IMR-90 (cell line): ENCODE data around the gene AWAT2. TPM values are rescaled to one million over a fixed set of nuclear protein-coding genes. Genes with fewer than 3 reads are reported as not detected.

Experiments
- ATAC-seq: fragments of 200-7000 bp; cut with Tn5 transposase; 2 replicates; pipeline ENCODE4 v1.9.1; 2020; ENCODE audit warnings: low read depth, mild to moderate bottlenecking, moderate library complexity
- BruUV-seq: library from RNA; stranded (reverse); fragments of 400-500 nt; replicated peaks from 2 replicates; lab custom pipeline; 2021; lab: Mats Ljungman, UMichigan
- CTCF ChIA-PET: fragments of 300-600 bp; formaldehyde crosslinking; extraction: SDS; loops from one replicate; lab custom pipeline; 2021; ENCODE audit warnings: antibody characterized with exemption; lab: Yijun Ruan, JAX
- POLR2A ChIA-PET: fragments of 300-600 bp; sonication (Branson Sonifier 250); formaldehyde crosslinking; loops from one replicate; lab custom pipeline; 2022; ENCODE audit warnings: antibody characterized with exemption; ENCODE audit not compliant: unreplicated experiment; lab: Charles Lee
- DNase-seq: peaks from one replicate; pipeline ENCODE4 v3.0.0; 2013
- H2AFZ ChIP-seq: replicated peaks from 2 replicates; pipeline ENCODE3; 2013; ENCODE audit warnings: low read length, mild to moderate bottlenecking; ENCODE audit not compliant: poor library complexity
- H2AK5ac ChIP-seq: 2 replicates; pipeline ENCODE4 v1.6.1; 2013; ENCODE audit warnings: low read depth, low read length, inconsistent platforms
- H2AK9ac ChIP-seq: replicated peaks from 2 replicates; pipeline ENCODE3; 2013; ENCODE audit warnings: mild to moderate bottlenecking, low read depth, low read length, moderate library complexity; ENCODE audit not compliant: poor library complexity
- H2BK120ac ChIP-seq: 2 replicates; pipeline ENCODE4 v1.6.1; 2013; ENCODE audit warnings: low read depth, low read length, inconsistent platforms
- H2BK15ac ChIP-seq: 3 replicates; pipeline ENCODE4 v1.6.1; 2013; ENCODE audit warnings: low read depth, low read length, inconsistent platforms
- H2BK20ac ChIP-seq: 2 replicates; pipeline ENCODE4 v1.6.1; 2013; ENCODE audit warnings: low read depth, mild to moderate bottlenecking, inconsistent platforms, low read length, moderate library complexity
- H2BK5ac ChIP-seq: 2 replicates; pipeline ENCODE4 v1.6.1; 2013; ENCODE audit warnings: mild to moderate bottlenecking, low read depth, low read length, inconsistent platforms; ENCODE audit not compliant: poor library complexity, severe bottlenecking
- H3K14ac ChIP-seq: replicated peaks from 2 replicates; pipeline ENCODE4 v1.6.1; 2013; ENCODE audit warnings: low read depth, low read length, inconsistent platforms
- H3K18ac ChIP-seq: 2 replicates; pipeline ENCODE4 v1.6.1; 2013; ENCODE audit warnings: low read depth, low read length, control low read depth
- H3K23ac ChIP-seq: 2 replicates; pipeline ENCODE4 v1.6.1; 2013; ENCODE audit warnings: low read depth, low read length, inconsistent platforms
- H3K27ac ChIP-seq: 2 replicates; pipeline ENCODE4 v1.5.1; 2013; ENCODE audit warnings: mild to moderate bottlenecking, control low read depth, low read length; ENCODE audit not compliant: insufficient read depth
- H3K27me3 ChIP-seq: 2 replicates; pipeline ENCODE4 v1.6.1; 2013; ENCODE audit warnings: low read length; ENCODE audit not compliant: control insufficient read depth, insufficient read depth
- H3K36me3 ChIP-seq: 2 replicates; pipeline ENCODE4 v1.6.1; 2013; ENCODE audit warnings: low read length, mixed read lengths; ENCODE audit not compliant: control insufficient read depth, insufficient read depth
- H3K4ac ChIP-seq: 2 replicates; pipeline ENCODE4 v1.6.1; 2013; ENCODE audit warnings: low read depth, low read length, inconsistent platforms
- H3K4me1 ChIP-seq: 2 replicates; pipeline ENCODE4 v1.6.1; 2013; ENCODE audit warnings: low read length, mixed read lengths; ENCODE audit not compliant: control insufficient read depth, insufficient read depth
- H3K4me2 ChIP-seq: 2 replicates; pipeline ENCODE4 v1.6.1; 2013; ENCODE audit warnings: low read depth, mild to moderate bottlenecking, control low read depth, low read length, moderate library complexity
- H3K4me3 ChIP-seq: 2 replicates; pipeline ENCODE4 v1.5.1; 2013; ENCODE audit warnings: low read depth, mild to moderate bottlenecking, control low read depth, low read length, moderate library complexity; ENCODE audit not compliant: insufficient read depth
- H3K56ac ChIP-seq: 2 replicates; pipeline ENCODE4 v1.6.1; 2013; ENCODE audit warnings: low read length, inconsistent platforms; ENCODE audit not compliant: insufficient read depth; ENCODE audit errors: extremely low read depth
- H3K79me1 ChIP-seq, 2 experiments: 2 replicates each; pipeline ENCODE4 v1.6.1; 2013; ENCODE audit warnings: low read length in 2 of 2, inconsistent platforms in 1 of 2, low read depth in 1 of 2
- H3K9ac ChIP-seq: 2 replicates; pipeline ENCODE4 v1.6.1; 2013; ENCODE audit warnings: low read depth, low read length, control low read depth
- H3K9me1 ChIP-seq: 2 replicates; pipeline ENCODE4 v1.6.1; 2013; ENCODE audit warnings: low read length, inconsistent platforms; ENCODE audit not compliant: insufficient read depth
- H3K9me3 ChIP-seq: 2 replicates; pipeline ENCODE4 v1.6.1; 2013; ENCODE audit warnings: low read length; ENCODE audit not compliant: control insufficient read depth, insufficient read depth
- H4K20me1 ChIP-seq: 2 replicates; pipeline ENCODE4 v1.6.1; 2013; ENCODE audit warnings: low read length, inconsistent platforms; ENCODE audit not compliant: insufficient read depth
- H4K5ac ChIP-seq: 2 replicates; pipeline ENCODE4 v1.6.1; 2013; ENCODE audit warnings: mild to moderate bottlenecking, low read depth, low read length, control low read depth
- H4K8ac ChIP-seq, 2 experiments: 2 replicates each; pipeline ENCODE4 v1.6.1; 2013; ENCODE audit warnings: low read depth in 2 of 2, low read length in 2 of 2, control low read depth in 1 of 2, inconsistent platforms in 1 of 2
- H4K91ac ChIP-seq: 2 replicates; pipeline ENCODE4 v1.6.1; 2013; ENCODE audit warnings: low read depth, low read length, inconsistent platforms; ENCODE audit not compliant: insufficient read depth
- BHLHE40 ChIP-seq: fragments of 150-350 bp; IDR thresholded peaks from 2 replicates; pipeline ENCODE4 v1.6.1; 2016; ENCODE audit warnings: mild to moderate bottlenecking, low read depth, low read length
- CEBPB ChIP-seq: IDR thresholded peaks from 2 replicates; pipeline ENCODE4 v1.6.1; 2012; ENCODE audit warnings: low read depth, low read length, improper control_type of control experiment
- CHD1 ChIP-seq: IDR thresholded peaks from 2 replicates; pipeline ENCODE4 v1.6.1; 2012; ENCODE audit warnings: low read depth, low read length, improper control_type of control experiment
- CTCF ChIP-seq: conservative IDR thresholded peaks from 2 replicates; pipeline ENCODE4 v1.5.1; 2012; ENCODE audit warnings: mild to moderate bottlenecking, low read depth, low read length, improper control_type of control experiment
- ELK1 ChIP-seq: fragments of 150-350 bp; IDR thresholded peaks from 2 replicates; pipeline ENCODE4 v1.6.1; 2016; ENCODE audit warnings: low read depth, mild to moderate bottlenecking, low read length, moderate library complexity, borderline replicate concordance
- FOS ChIP-seq: fragments of 150-350 bp; IDR thresholded peaks from 2 replicates; pipeline ENCODE4 v1.6.1; 2016; ENCODE audit warnings: low read depth, low read length
- MAFK ChIP-seq: IDR thresholded peaks from 2 replicates; pipeline ENCODE4 v1.6.1; 2012; ENCODE audit warnings: low read depth, low read length, improper control_type of control experiment
- MAZ ChIP-seq: IDR thresholded peaks from 2 replicates; pipeline ENCODE4 v1.6.1; 2012; ENCODE audit warnings: low read depth, mild to moderate bottlenecking, low read length, improper control_type of control experiment, moderate library complexity, borderline replicate concordance
- MXI1 ChIP-seq: IDR thresholded peaks from 2 replicates; pipeline ENCODE4 v1.6.1; 2012; ENCODE audit warnings: low read depth, mild to moderate bottlenecking, low read length, moderate library complexity, borderline replicate concordance
- NFE2L2 ChIP-seq: fragments of 150-350 bp; IDR thresholded peaks from 2 replicates; pipeline ENCODE4 v1.6.1; 2016; ENCODE audit warnings: low read depth, mild to moderate bottlenecking, low read length
- POLR2A ChIP-seq: IDR thresholded peaks from 2 replicates; pipeline ENCODE4 v1.6.1; 2012; ENCODE audit warnings: mild to moderate bottlenecking, low read depth, low read length
- RAD21 ChIP-seq: IDR thresholded peaks from 2 replicates; pipeline ENCODE4 v1.6.1; 2012; ENCODE audit warnings: low read length, improper control_type of control experiment
- RCOR1 ChIP-seq: IDR thresholded peaks from 2 replicates; pipeline ENCODE4 v1.6.1; 2012; ENCODE audit warnings: mild to moderate bottlenecking, low read length, improper control_type of control experiment; ENCODE audit not compliant: insufficient replicate concordance
- RFX5 ChIP-seq: IDR thresholded peaks from 2 replicates; pipeline ENCODE4 v1.8.0; 2012; ENCODE audit warnings: low read depth, mild to moderate bottlenecking, low read length, moderate library complexity
- SMC3 ChIP-seq: fragments of 150-350 bp; IDR thresholded peaks from 2 replicates; pipeline ENCODE4 v1.6.1; 2016; ENCODE audit warnings: low read depth, mild to moderate bottlenecking, antibody characterized with exemption, low read length, moderate library complexity
- USF2 ChIP-seq: fragments of 150-350 bp; IDR thresholded peaks from 2 replicates; pipeline ENCODE4 v1.6.1; 2017; ENCODE audit warnings: mild to moderate bottlenecking, antibody characterized with exemption, low read length, low read depth
- WGBS, 2 experiments: methylation state at CpG; one replicate each; pipeline versions ENCODE4 v1.1.5 to v1.1.7; 2013; ENCODE audit warnings: missing lambda C conversion rate in 2 of 2; ENCODE audit not compliant: insufficient read length in 1 of 2; ENCODE audit errors: extremely low coverage in 2 of 2; 5-methylcytosine and 5-hydroxymethylcytosine counted together
- dilution Hi-C: fragments of 300-500 bp; cut with HindIII; formaldehyde crosslinking; loops from one replicate; pipeline ENCODE4 v1.14.3; 2018; ENCODE audit warnings: low sequenced_read_pairs; ENCODE audit not compliant: unreplicated experiment
- in situ Hi-C: fragments of 300-500 bp; cut with MboI; formaldehyde crosslinking; loops from 3 replicates; pipeline ENCODE4 v1.14.3; 2019; ENCODE audit warnings: low sequenced_read_pairs, inconsistent platforms, mixed read lengths
- intact Hi-C: fragments of 100-400 bp; cut with micrococcal nuclease; formaldehyde crosslinking; loops from 2 replicates; pipeline ENCODE4 v1.10.0; 2022
- polyA plus RNA-seq, 3 experiments: library from polyadenylated mRNA; depleted of rRNA; stranded (reverse); fragments of >200 nt; gene quantifications; 2 replicates each; pipeline ENCODE4 v1.2.3, GENCODE V29; 2012; ENCODE audit warnings: low replicate concordance in 1 of 3
- total RNA-seq: library from RNA; depleted of rRNA; stranded (reverse); fragments of >200 nt; gene quantifications from 2 replicates; pipeline ENCODE4 v1.2.3, GENCODE V29; 2012

The AWAT2 gene
- total and polyA plus RNA-seq, 2 of the 4 experiments (the other 2 are of a cell fraction) = under 0.01 TPM; not detected in 1

- H2AFZ ChIP-seq = no peak overlapping the region
- in situ Hi-C loops = no loop called here
- H3K4ac ChIP-seq = no peak overlapping the region
- WGBS, 2 experiments = 0% methylated on average over 2 of the region's 4 CpGs; no CpG with 5 or more reads in 1 of the 2 experiments
- no peak overlapping the region for H2BK5ac ChIP-seq
- no peak for TF ChIP-seq NFE2L2
- TF ChIP-seq MAZ = no peak
- peak; percentile 27; the same call in 1 of the 2 replicates for TF ChIP-seq SMC3
- TF ChIP-seq MAFK = no peak
- peak; percentile 25; the same call in 1 of the 2 replicates for TF ChIP-seq CEBPB
- TF ChIP-seq RCOR1 = no peak
- no peak for TF ChIP-seq ELK1
- TF ChIP-seq CHD1 = no peak
- TF ChIP-seq MXI1 = no peak
- TF ChIP-seq FOS = no peak
- TF ChIP-seq CTCF = peak; percentile 59
- TF ChIP-seq USF2 = no peak
- no peak for TF ChIP-seq POLR2A
- TF ChIP-seq RAD21 = peak; percentile 53
- TF ChIP-seq RFX5 = no peak
- TF ChIP-seq BHLHE40 = no peak
- peaks cover 15% of the 10 kb centered on the region for H3K27me3 ChIP-seq
- H2BK15ac ChIP-seq = no peak overlapping the region
- peak overlapping the region; percentile 25 for H2AK9ac ChIP-seq
- no peaks in the 10 kb centered on the region for H3K9me3 ChIP-seq
- ChIA-PET POLR2A (no interaction called here), CTCF (interaction anchor here (0.6 to 1.5 kb wide), 4 partner anchors 11 to 715 kb away, joined by 3 to 4 read pairs (median 3); no protein-coding TSS in a partner anchor)
- H3K4me2 ChIP-seq = no peak overlapping the region
- H3K9ac ChIP-seq = no peak overlapping the region
- H3K9me1 ChIP-seq = no peaks in the 10 kb centered on the region
- H3K4me1 ChIP-seq = no peaks in the 10 kb centered on the region
- no peak overlapping the region for H2BK120ac ChIP-seq
- H3K18ac ChIP-seq = no peak overlapping the region
- BruUV-seq = no TSS peak
- H4K91ac ChIP-seq = no peak overlapping the region
- H3K56ac ChIP-seq = no peak overlapping the region
- H3K4me3 ChIP-seq = no peak overlapping the region
- no peak overlapping the region for H2BK20ac ChIP-seq
- H3K79me1 ChIP-seq = no peaks in the 10 kb centered on the region
- no peak overlapping the region for H3K14ac ChIP-seq
- H2AK5ac ChIP-seq = no peak overlapping the region
- DNase-seq = peak; percentile 49
- no peaks in the 10 kb centered on the region for H3K36me3 ChIP-seq
- H4K8ac ChIP-seq = no peak overlapping the region
- no peaks in the 10 kb centered on the region; the same call in 1 of the 2 replicates for H4K20me1 ChIP-seq
- no peak overlapping the region for H4K5ac ChIP-seq
- dilution Hi-C loops = no loop called here
- intact Hi-C loops = loop anchor here (5.0 kb wide), 1 partner anchor 1208 kb away; no protein-coding TSS in a partner anchor
- peak; percentile 78 for ATAC-seq
- H3K23ac ChIP-seq = no peak overlapping the region
- no peak overlapping the region for H3K27ac ChIP-seq
Measured at GRCh38 chrX:70030301-70030767, 19.4 kb downstream of the AWAT2 start.
